RPMI8226 (cell line): ENCODE results near the gene PTPRT.

Experiments used
- DNase-seq: peaks from one replicate; pipeline ENCODE4 v3.0.0-alpha.2; 2015

Gene PTPRT

DNA sequence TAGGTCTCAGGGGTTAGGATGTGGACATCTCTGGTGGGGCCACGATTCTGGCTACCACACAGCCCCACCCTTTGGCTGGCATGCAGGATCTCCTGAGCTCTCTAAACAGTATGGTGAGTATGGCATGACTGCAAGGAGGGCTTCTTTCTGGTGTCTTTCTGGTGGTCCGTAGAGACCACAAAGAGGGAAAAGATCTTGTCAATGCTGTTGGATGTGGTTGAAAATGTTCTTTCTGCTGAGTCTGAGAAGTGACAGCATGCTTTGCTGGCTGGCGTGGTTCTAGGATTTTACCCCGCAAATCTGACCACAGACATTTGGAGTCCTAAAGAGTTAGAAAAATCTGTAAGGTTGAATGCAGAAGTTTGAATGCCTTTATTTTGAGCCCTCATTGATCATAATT is 1096.7 kb downstream of the PTPRT start:
- DNase-seq = no peak

DNA sequence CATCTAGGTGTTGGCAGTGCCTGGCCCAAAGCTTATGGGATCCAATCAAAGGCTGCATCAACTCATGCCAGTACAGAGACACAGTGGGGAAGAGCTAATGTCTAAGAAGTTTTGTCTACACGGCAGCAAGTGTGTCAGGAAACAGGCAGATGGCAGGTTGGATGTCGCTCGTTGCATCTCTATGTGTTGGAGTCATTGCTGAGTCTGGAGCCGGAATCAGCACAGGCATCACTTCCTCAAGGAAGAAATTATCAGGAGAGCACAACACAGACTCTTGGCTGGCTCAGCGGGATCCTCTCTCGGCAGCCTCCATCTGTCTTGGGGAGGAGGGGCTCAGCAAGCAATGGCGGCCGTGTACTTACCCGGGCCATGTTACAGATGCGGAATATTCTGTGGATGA is 1104.3 kb downstream of the PTPRT start:
- DNase-seq = no peak

DNA sequence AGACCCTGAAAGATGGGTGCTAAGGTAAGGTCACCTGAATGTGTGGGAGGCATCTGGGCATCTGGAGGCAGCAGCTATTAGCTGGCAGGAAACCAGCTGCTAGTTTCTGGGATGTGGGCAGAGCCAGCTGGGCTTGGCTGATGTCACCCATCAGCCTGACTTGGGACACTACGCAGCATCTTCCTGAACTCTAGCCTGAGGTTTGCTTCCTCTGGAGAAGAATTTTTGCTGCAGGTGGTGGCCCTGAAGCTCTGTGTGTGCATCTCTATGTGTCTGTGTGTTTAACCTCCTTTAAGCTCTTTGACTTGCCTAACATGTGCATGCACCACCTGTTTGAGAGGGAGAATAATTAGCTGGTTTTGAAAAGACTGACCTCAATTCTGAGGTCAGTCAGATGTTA is 1106.4 kb downstream of the PTPRT start:
- DNase-seq = peak; percentile 91

DNA sequence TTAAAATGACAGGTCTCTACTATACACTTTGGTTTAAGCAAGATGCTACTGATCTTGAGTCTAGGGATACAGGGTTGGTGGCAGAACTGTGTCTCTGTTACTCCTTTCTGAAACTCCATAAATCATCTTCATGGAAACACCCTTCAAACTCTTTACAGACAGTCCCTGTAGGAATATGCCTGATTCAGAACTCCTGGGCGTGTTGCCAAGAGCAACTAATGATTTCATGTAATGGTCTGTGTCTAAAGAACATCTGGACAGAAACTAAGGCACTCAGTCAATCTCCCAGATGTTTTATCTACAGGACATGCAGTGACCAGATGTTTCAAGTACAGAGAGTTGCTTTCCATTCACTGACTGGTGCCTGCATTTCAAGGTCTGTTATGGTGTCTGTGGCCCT is 1107.1 kb downstream of the PTPRT start:
- DNase-seq = peak; percentile 96

DNA sequence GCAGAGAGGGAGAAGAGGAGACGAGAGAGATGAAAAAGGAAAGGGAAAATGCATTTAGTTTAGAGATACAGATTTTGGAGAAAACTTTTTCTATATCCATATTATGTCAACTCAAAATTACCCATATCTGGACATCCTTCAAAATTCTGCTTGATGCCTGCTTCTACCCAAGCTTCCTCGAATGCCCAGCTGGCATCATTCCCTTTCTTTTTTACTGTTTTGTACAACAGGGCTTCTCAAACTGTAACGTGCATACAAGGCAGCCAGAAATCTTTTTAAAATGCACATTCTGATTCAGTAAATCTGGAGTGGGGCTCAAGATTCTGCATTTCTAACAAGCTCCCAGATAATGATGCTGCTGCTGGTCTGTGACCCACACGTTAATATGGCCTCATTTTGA is 1108.8 kb downstream of the PTPRT start:
- no peak for DNase-seq

DNA sequence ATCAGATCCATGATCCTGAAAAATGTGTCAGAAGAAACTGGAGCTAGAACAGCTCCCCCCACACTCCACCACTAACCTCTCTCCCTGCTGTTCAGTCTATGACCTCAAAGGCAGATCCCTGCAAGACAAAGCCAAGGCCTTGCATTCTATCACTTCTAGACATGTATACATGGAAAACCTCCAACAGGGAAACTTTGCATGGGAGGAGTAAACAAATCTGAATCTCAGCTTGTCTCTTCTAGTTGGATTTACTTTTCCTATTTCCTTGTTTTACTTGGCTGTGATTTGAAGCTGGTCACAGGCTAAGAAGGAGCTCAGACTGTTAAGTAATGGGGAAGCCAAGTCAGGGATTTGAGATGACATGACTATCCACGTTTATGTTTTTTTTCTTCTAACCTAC is 1114.8 kb downstream of the PTPRT start:
- DNase-seq = no peak

DNA sequence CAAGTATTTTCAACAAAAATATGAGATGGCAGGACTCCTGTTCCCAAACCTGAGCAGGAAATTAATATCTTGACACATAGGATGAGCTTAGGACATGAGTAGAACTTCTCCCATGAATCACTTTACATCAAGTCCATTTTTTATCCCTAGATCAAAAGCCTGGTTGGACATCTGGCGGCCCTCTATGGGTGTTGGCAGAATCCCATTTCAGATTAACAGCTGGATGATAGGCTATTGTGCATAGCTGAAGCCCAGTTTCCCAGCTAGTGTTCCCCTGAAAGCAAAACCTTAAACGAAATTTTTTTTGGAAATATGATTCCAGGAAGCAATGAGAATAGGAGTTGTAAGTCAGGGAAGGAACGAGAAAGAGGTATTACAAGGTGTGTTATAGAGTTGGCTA is 1122.1 kb downstream of the PTPRT start:
- no peak for DNase-seq

DNA sequence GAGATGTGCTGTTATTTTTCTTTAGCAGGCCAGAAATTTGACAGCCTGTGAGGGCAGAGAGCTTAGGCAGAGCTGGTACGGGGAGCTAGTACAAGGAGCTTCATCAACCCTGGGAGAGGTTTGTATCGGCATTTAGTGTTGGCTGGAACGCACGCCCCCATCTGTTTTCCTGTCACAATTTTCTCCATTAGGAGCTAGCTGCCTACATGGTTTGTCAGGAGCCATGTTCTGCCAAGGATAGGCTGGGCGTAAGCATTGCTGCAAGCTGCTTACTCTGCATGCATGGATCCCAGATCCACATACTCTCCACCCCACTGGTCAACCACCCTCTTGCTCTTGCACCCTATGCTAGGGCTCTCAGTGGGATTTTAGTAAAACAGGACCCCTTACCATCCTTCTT is 1122.5 kb downstream of the PTPRT start:
- DNase-seq = no peak

DNA sequence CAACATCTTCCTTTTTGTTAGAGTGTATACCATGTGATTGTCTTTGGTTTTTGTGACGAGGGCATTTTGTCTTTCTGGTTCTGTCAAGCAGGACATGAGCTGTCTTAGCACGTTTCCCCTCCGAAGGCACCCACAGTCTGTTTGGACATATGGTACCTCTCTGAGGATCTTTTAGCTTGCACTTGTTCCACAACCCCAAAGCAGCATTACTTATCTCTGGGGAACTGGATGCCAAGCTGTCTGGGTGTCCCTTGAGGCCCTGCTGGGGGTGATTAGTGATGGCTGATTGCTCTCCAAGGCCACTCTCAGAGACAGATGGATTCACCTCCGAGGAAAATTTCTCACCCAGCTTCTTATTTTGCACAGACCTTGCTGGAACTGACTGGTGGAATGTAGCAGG is 1126.6 kb downstream of the PTPRT start:
- DNase-seq = no peak

DNA sequence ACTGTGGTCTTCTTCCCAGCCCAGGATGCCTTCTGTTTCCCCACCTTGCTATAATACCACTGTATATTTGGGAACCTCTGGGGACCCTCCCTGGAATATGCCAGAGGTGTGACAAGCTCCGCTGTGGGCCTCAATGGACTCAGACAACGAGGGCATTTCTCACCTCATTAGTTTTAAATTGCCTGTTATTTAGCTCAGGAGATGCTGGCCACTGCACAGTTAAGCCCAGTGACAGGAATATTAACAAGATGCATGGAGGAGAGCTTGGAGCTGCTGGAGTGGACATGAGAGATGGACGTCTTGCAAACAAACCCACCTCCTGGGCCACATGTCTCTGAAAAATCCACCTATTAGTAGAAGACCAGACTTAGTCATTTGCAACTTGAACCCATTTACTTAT is 1136.4 kb downstream of the PTPRT start:
- DNase-seq = no peak

DNA sequence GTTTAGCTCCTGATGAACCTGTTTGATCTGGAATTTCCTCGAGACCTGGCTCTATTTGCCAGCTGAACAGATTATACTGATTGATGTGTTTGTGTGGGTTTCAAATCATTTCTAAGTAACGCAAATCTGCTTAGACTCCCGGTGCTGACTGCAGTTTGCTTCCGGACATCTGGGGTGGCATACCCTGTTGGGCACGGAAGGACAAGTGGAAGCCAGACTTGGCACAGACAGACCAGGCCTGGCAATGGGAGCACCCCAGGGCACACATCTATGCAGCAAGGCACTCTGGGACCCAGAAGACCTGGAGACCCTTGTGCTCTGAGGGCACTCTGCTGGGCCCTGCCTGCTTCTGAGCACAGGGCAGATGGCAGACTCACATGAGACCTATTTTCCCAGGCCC is 1137.8 kb downstream of the PTPRT start:
- DNase-seq = no peak

DNA sequence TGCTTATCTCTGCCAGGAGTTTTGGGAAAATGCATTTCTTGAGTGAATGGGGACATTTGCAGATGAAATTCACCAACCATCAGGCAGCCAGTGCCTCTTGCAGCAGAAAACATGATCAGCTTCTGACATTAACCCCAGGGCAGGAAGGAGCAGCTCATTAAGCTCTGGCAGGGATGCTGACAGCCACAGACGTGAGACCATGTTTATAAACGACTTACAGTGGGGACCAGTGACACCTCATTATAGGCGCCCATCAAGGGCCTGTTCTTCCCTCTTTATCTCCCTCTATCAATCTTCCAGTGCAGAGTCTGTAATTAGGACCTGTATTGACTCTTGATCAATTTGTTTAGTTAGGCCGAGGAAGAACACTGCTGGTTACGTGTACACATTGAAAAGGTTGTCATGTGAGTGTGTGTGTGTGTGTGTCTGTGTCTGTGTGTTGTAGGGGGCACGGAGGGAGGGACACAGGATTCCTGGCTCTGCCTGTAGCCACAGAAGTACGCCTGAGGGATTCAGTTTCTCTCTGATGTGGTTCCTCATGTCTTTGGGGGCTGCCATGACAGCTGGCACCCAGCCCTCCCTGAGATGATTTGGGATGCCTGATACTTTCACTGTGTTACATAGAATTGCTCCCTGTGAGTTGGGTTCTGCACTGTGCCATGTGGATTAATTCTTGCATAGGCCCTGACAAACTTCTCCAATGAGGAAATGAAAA is 1143.2 kb downstream of the PTPRT start:
- DNase-seq = no peak

DNA sequence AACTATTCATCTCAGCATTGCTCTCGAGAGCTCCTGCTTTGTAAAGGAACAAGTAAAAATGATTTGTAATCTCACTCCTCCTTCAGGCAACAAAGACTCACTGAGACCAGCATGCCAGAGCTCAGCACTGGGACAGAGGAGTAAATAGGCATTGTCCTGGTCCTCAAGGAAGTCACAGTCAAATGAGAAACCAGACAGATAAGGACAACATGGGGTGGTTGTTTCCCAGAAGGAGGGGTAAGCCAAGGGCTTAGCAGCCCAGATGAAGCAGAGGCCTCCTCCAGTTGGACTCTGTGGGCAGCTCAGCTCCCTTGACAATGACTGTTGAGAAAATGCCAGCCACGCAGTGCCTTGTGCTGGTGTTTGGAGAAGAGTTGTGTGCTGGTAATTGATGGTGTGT is 1145.8 kb downstream of the PTPRT start:
- no peak for DNase-seq

DNA sequence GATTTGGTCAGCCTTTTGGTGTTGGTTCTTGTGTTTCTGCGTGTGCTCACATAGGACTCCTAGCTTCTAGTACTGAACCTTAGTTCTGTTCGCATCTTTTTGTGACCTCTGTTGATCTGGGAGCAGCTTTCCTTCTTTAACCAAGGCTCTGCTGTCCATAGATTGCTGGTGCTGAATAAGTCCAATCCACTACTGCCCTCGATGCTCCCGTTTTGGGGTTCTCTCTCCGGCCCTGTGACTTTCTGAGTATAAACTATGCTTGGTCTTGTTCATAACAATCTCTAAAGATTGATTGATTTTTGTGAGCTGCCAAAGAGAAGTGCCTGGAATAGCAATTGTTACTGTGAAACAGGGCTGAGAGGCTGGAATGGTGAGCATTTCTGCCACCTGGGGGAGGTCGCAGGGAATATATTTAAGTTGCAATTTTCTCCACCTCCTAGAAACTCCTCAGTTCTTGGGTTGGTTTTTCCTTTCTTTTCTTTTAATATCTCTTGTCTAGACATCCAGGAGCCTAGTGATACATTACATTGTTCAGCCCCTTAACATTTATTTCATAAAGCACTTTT is 1148.6 kb downstream of the PTPRT start:
- DNase-seq = no peak

DNA sequence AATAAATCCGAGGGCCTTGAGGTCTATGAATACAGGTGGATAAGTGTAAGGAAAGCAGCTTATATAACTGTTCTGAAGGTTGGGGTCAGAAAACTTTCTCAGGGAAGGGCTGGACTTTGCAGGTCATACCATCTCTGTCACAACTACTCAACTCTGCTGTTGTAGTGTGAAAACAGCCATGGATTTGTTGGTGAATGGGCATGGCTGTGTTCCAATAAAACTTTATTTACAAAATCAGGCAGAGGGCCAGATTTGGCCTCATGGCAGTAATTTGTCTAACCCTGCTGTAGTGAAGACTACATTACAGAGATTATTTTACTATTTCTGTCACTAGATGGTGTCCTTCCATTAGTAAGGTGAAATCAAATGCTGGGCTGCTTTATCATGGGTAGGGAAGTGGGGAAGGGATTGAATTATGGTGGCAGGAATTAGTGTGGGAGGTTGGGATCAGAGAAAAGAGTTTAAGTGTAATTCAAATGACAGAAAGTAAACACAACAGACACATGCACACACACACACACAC is 1161.9 kb downstream of the PTPRT start:
- peak; percentile 8 for DNase-seq

DNA sequence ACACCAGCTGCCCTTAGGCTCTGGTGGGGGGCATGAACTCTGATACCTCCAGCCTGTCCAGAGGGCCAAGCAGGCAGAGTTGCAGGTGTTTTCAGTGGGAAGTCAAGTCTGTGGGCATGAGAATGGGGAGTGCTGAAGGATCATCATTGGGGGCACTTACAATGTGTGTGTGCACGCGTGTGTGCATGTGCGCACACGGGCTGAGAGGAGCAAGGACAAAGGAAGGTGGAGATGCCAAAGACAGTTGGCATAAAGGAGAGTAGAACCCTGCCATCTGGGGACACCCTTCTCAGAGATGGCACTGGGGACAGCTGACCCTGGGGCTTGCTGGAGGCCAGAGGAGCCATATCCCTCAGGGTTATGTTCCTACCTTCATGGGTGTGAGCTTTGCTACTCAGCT is 1163.1 kb downstream of the PTPRT start:
- DNase-seq = no peak

DNA sequence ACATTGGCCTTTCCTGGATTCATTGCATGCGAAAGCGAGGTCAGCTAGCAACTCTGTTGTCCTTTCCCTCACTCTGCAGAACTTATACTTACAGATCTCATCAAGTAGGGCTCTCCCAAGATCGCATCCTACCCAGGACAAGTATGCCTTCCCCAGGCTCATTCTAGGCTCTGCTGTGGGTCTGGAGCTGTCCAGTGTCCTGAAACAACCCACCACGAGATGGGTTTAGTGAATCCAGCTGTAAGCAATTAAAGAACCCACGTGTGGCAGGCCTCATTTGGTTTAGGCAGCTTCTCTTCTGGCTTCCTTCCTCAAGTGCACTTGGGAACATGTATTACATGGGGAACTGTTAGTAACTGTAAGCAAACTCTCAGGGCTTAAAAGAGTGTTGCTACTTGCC is 1165.1 kb downstream of the PTPRT start:
- peak; percentile 47 for DNase-seq
